Measurements from ENCODE around the gene DYSF.

The DYSF gene

GRCh38 chr2:71684226-71685072, 231.1 kb downstream of the DYSF start:
- DNase-seq = no peak

- DNase-seq = no peak
Observed at GRCh38 chr2:71685073-71685848, 231.9 kb downstream of the DYSF start.

- DNase-seq = no peak
Observed at GRCh38 chr2:71685941-71686611, 232.7 kb downstream of the DYSF start.

GRCh38 chr2:71686781-71687180, 233.4 kb downstream of the DYSF start:
- DNase-seq = no peak

GRCh38 chr2:71687412-71687811, 234.1 kb downstream of the DYSF start:
- DNase-seq = no peak

- DNase-seq = no peak
Observed at GRCh38 chr2:71688530-71688929, 235.2 kb downstream of the DYSF start.

- no peak for DNase-seq
Observed at GRCh38 chr2:71689393-71689792, 236.0 kb downstream of the DYSF start.

GRCh38 chr2:71689968-71690834, 236.8 kb downstream of the DYSF start:
- no peak for DNase-seq

GRCh38 chr2:71690876-71691475, 237.6 kb downstream of the DYSF start:
- DNase-seq = no peak

- DNase-seq = no peak
Observed at GRCh38 chr2:71691747-71692441, 238.5 kb downstream of the DYSF start.

GRCh38 chr2:71692621-71693277, 239.4 kb downstream of the DYSF start:
- no peak for DNase-seq

GRCh38 chr2:71693286-71694270, 240.2 kb downstream of the DYSF start:
- DNase-seq = no peak

GRCh38 chr2:71694501-71695234, 241.3 kb downstream of the DYSF start:
- DNase-seq = no peak

GRCh38 chr2:71695235-71696120, 242.1 kb downstream of the DYSF start:
- DNase-seq = no peak

- no peak for DNase-seq
Observed at GRCh38 chr2:71696381-71696780, 243.0 kb downstream of the DYSF start.

- no peak for DNase-seq
Observed at GRCh38 chr2:71697106-71698004, 244.0 kb downstream of the DYSF start.

- DNase-seq = no peak
Observed at GRCh38 chr2:71699428-71699827, 246.1 kb downstream of the DYSF start.

Data from NCI-H510A (cell line).